ENCODE data around the gene COQ7. TPM values are rescaled to one million over a fixed set of nuclear protein-coding genes. Genes with fewer than 3 reads are reported as not detected.

The COQ7 gene
- total RNA-seq, 4 donors from 2014 or later = 11.4 to 18.3 (median 15.4) TPM

- TF ChIP-seq POLR2A (IDR thresholded peaks at IDR 0.05) = no peak
- TF ChIP-seq, protein P1, sequence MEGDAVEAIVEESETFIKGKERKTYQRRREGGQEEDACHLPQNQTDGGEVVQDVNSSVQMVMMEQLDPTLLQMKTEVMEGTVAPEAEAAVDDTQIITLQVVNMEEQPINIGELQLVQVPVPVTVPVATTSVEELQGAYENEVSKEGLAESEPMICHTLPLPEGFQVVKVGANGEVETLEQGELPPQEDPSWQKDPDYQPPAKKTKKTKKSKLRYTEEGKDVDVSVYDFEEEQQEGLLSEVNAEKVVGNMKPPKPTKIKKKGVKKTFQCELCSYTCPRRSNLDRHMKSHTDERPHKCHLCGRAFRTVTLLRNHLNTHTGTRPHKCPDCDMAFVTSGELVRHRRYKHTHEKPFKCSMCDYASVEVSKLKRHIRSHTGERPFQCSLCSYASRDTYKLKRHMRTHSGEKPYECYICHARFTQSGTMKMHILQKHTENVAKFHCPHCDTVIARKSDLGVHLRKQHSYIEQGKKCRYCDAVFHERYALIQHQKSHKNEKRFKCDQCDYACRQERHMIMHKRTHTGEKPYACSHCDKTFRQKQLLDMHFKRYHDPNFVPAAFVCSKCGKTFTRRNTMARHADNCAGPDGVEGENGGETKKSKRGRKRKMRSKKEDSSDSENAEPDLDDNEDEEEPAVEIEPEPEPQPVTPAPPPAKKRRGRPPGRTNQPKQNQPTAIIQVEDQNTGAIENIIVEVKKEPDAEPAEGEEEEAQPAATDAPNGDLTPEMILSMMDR (IDR thresholded peaks at IDR 0.05) = no peak
- intact Hi-C loops (cut with DNase I; ENCODE audit: low total_unique reads) = no loop called here
- DNase-seq (ENCODE audit: low spot score in 2 of 2) = peak in 1 of 2 donors; percentile 42
- 91 to 96% methylated on average over 12 of the region's 12 CpGs for WGBS, 2 donors
- no peak overlapping the region for H3K4me3 ChIP-seq (ENCODE audit: low read depth, poor library complexity, severe bottlenecking)
These were observed 8.1 kb downstream of the COQ7 start for GRCh38 chr16:19075511-19075910.

DNA sequence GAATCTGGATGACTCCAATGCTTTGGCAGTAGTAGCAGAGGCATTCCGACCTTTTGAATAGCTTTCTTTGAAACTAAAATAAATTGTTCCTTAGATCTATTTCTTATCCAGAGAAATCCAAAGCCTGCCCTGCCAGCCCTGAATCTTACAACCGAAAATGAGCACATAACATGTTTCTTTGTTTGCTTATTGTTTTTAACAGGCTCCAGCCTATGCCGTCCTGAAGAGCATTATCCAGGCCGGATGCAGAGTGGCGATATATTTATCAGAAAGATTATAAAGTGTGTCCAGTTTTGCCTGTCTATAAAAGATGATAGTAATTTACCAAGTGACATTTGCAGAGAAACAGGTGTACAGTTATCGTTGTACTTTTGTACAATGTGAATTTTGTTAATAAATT is 10.5 kb downstream of the COQ7 start:
- TF ChIP-seq, protein P1 (IDR thresholded peaks at IDR 0.05) = no peak
- TF ChIP-seq POLR2A (IDR thresholded peaks at IDR 0.05) = no peak
- WGBS, 2 donors = 85 to 88% methylated on average over 6 of the region's 6 CpGs

DNA sequence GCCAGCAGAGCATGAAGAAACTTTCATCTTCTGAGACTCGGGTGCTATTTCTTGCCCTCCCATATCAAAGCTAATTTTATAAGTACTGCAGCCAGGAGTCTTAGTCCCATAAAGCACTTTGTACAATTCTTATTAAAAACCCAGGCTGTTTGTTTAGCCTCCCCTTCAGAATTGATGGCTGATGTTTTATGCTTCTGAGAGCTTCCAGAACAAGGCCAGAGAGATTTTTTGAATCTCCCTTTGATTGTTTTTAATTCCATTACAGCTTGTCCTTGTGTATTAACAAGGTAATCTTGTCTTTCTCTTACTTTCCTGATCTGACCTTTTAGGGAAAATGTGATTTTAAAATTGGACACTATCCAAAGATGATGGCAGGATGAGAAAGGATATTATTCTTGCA is 16.3 kb downstream of the COQ7 start:
- H3K4me3 ChIP-seq (ENCODE audit: low read depth, poor library complexity, severe bottlenecking) = no peak overlapping the region
- TF ChIP-seq, protein P1 (IDR thresholded peaks at IDR 0.05) = no peak
- no peak for TF ChIP-seq POLR2A (IDR thresholded peaks at IDR 0.05)
- intact Hi-C loops (cut with DNase I; ENCODE audit: low total_unique reads) = no loop called here
- DNase-seq (ENCODE audit: low spot score in 2 of 2) = no peak
- WGBS, 2 donors = 89% methylated on average over 1 of the region's 1 CpG

More for the DNA sequence above, 10.5 kb downstream of the COQ7 start:
- intact Hi-C loops (cut with DNase I; ENCODE audit: low total_unique reads) = no loop called here
- no peak for DNase-seq (ENCODE audit: low spot score in 2 of 2)
- no peak overlapping the region for H3K4me3 ChIP-seq (ENCODE audit: low read depth, poor library complexity, severe bottlenecking)

- H3K4me3 ChIP-seq (ENCODE audit: low read depth, poor library complexity, severe bottlenecking) = no peak overlapping the region
- intact Hi-C loops (cut with DNase I; ENCODE audit: low total_unique reads) = no loop called here
- WGBS, 2 donors = 77 to 79% methylated on average over 3 of the region's 3 CpGs
- peak in 1 of 2 donors; percentile 36 for DNase-seq (ENCODE audit: low spot score in 2 of 2)
- TF ChIP-seq POLR2A (IDR thresholded peaks at IDR 0.05) = no peak
- TF ChIP-seq, protein P1 (IDR thresholded peaks at IDR 0.05) = no peak
These were observed 16.7 kb downstream of the COQ7 start for GRCh38 chr16:19084139-19084538.

DNA sequence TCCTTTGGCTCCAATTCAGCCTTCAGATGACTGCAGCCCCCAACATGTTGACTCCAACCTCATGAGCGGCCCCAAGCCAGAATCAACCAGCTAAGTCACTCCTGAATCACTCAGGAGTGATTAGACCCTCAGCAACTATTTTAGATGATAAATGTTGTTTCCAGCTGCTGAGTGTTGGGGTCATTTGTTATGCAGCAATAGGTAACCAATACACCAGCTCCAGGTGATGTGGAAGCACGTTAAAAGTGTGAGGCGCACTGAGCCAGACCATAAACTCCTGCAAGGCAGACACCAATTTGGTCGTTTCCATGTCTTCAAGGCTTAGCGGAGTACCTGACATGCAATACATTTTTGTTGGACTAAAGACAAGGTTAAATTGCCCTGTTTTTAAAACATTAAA is 17.5 kb downstream of the COQ7 start:
- H3K4me3 ChIP-seq (ENCODE audit: low read depth, poor library complexity, severe bottlenecking) = no peak overlapping the region
- WGBS, 2 donors = 87 to 88% methylated on average over 5 of the region's 5 CpGs
- no peak for TF ChIP-seq POLR2A (IDR thresholded peaks at IDR 0.05)
- TF ChIP-seq, protein P1 (IDR thresholded peaks at IDR 0.05) = no peak
- intact Hi-C loops (cut with DNase I; ENCODE audit: low total_unique reads) = loop anchor here (5.0 kb wide), 1 partner anchor 82 kb away; the partner anchor contains the start of gene SYT17
- DNase-seq (ENCODE audit: low spot score in 2 of 2) = peak in 1 of 2 donors; percentile 15

DNA sequence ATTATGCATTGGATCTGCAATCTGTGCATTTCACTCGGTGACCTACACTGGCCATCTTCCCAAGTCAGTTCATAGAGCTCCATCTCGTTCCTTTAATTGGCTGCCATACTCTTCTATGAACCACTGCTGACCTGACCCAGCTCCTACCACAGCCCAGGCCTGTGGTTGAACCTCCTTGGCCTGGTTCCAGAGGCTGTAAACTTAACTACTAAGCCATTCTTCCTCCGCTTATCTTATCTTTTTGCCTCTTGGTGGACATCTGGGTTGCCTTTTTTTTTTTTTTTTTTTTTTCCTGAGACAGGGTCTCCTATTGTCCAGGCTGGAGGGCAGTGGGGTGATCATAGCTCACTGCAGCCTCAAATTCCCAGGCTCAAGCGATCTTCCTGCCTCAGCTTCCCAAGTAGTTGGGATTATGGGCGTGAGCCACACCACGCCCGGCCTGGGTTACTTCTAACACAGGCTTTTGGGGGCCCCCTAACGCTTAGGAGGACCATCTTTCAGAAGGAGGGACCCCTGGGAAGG is 18.3 kb downstream of the COQ7 start:
- WGBS, 2 donors = 42 to 46% methylated on average over 8 of the region's 8 CpGs
- peak in 1 of 2 donors; percentile 72 for DNase-seq (ENCODE audit: low spot score in 2 of 2)
- intact Hi-C loops (cut with DNase I; ENCODE audit: low total_unique reads) = loop anchor here (1.0 to 5.0 kb wide), 2 partner anchors 82 to 289 kb away; partner anchors contain the start of gene SYT17
- H3K4me3 ChIP-seq (ENCODE audit: low read depth, poor library complexity, severe bottlenecking) = no peak overlapping the region
- no peak for TF ChIP-seq POLR2A (IDR thresholded peaks at IDR 0.05)
- TF ChIP-seq, protein P1 (IDR thresholded peaks at IDR 0.05) = no peak

All from lower leg skin (tissue), 4 donors.